NOMO-1 (cell line): ENCODE data around the gene SAMD8.
"Not testable (repeated sequence)": the region's sequence is repeated elsewhere in the genome, so short reads cannot be mapped to it uniquely, and the experiment has no call there.

Source experiments
- DNase-seq, 2 experiments: peaks; one replicate each; lab custom pipeline; 2025; ENCODE audit not compliant: unreplicated experiment in 2 of 2; lab: John Stamatoyannopoulos, UW

Gene SAMD8

GRCh38 chr10:75189266-75190096 is 78.0 kb downstream of the SAMD8 start:
- DNase-seq: no peak

DNA sequence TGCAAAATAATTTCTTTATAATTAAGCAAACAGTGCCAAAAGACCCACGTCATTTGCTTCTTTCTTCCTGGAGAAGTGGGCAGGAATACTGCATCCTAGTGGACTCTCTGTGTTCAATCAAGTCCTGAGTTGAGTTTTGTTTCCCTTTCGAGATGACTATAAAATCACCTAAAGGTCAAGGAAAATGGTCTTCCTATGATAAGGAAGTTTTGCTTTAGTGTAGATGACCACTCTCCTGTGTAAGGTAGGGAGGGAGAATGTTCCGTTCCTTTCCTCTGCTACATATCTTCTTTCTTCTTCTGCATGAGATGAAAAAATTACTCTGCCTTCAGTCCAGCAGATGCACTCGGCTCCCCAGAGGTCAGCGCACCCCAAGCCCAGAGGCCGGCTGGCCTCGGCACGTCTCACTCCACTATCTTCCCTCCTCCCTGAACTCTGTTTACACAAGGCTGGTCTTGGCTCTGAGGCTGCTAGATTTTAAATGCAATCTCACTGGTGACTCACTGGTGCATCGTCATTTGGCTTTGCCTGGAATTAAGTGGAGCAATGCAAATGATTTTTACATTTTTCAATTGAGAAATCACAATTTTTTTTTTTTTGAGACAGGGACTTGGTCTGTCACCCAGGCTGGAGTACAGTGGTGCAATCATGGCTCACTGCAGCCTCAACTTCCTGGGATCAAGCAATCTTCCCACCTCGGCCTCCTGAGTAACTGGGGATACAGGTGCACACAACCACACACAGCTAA is 80.5 kb downstream of the SAMD8 start:
- DNase-seq: peak; percentile 60 to 64

DNA sequence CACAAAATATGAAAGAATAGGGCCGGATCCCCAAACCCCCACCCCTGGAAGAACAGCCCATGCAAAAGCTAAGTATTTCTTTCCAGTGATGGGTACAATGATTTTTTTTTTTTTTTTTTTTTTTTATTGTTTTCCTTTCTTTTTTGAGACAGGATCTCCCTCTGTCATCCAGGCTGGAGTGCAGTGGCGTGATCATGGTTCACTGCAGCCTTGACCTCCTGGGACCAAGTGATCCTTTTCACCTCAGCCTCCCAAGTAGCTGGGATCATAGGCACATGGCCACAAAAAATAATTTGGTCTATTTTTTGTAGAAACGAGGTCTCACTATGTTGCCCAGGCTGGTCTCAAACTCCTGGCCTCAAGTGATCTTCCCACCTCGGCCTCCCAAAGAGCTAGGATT is 83.2 kb downstream of the SAMD8 start:
- DNase-seq: not testable (repeated sequence)

- DNase-seq: no peak
Observed at GRCh38 chr10:75195035-75195763, 83.7 kb downstream of the SAMD8 start.

GRCh38 chr10:75197066-75197465 is 85.6 kb downstream of the SAMD8 start:
- no peak for DNase-seq

DNA sequence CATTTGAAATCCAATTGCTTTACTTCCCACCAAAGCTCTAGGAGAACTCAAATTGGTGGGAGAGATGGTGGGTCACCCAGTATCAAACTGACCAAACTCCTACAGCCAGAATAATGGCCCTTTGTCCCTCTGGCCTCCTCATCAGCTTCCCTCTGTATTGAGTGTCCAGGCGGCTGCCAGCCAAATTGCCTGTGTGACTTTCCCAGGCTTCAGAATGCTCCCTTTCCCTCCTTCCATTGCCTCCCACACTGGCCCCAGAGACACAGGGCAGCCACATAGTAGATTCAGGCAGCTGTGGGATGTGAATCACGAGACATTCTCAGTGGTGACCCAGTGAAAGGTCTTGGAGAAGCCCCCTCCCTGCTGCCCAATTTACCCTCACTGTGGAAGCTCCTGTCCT is 86.5 kb downstream of the SAMD8 start:
- DNase-seq: no peak

- DNase-seq: not testable (repeated sequence)
Observed at GRCh38 chr10:75199949-75200348, 88.5 kb downstream of the SAMD8 start.

DNA sequence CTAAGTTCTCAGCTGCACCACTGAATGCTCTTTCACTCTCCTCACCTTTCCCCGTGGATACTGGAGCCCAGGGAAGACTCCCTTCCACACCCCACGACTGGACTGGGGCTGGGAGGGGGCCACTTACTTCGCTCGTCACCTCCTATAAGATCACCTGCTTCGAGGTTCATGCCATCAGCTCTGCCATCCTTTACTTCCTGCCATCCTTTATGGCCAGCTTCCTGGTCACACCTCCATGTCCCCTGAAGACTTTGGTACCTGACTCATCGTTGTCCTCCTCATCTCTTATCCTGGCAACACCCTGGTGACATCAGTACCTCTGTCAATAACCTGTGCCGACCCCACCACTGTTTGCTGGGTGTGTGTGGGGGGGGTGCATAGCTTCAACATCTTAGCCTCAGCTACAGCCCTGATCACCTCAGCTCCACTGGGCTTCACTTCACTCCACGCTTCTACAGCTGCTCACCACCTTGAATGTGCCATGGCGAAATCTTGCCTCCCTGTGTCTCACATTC is 90.4 kb downstream of the SAMD8 start:
- DNase-seq: no peak

DNA sequence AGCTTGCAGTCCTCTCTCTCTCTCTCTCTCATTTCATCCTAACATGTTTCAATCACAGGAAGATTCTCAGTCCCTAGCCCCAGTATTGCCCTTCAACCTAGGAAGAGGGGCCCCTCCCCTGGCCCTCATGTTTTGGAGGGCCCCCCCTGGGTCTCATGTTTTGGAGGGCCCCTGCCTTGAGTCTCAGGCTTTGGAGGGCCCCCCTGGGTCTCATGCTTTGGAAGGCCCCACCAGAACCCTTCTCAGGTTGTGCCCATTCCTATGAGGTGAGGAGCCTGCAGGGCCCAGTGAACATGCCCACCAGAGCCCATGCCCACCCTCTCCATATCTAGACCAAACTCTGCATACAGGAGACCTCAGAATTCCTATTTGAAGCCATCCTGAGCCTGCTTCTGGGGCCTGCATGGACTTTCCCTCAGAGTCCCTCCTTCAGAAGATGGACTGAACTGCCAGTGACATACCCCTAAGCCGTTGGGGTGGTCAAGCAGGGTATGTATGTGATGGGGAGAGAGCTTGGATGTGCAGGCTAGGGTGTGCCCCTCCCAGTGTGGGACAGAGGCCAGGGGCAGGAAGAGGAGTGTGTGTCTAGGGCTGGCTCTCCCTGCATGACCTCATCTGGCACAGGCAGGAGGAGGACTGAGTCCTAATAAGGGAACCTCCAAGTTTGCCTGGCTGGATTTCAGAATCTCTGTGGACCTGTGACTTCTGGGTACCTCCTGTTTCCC is 91.0 kb downstream of the SAMD8 start:
- no peak for DNase-seq

GRCh38 chr10:75203046-75203620 is 91.7 kb downstream of the SAMD8 start:
- not testable (repeated sequence) for DNase-seq

DNA sequence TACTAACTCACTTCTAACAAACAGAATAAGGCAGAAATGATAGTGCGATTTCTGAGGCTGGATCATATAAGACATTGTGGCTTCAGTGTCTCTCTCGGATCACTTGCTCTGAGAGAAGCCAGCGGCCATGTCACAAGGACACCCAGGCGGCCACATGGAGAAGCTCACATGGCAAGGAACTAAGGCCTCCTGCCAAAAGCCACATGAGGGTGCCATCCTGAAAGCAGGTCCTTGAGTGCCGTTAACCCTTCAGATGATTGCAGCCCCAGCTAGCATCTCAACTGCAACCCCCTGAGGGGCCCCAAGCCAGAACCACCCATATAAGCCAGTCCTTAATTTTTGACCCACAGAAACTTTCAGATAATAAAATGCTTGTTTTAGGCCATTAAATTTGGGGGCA is 92.3 kb downstream of the SAMD8 start:
- DNase-seq: no peak

GRCh38 chr10:75205908-75206307 is 94.5 kb downstream of the SAMD8 start:
- DNase-seq: no peak

DNA sequence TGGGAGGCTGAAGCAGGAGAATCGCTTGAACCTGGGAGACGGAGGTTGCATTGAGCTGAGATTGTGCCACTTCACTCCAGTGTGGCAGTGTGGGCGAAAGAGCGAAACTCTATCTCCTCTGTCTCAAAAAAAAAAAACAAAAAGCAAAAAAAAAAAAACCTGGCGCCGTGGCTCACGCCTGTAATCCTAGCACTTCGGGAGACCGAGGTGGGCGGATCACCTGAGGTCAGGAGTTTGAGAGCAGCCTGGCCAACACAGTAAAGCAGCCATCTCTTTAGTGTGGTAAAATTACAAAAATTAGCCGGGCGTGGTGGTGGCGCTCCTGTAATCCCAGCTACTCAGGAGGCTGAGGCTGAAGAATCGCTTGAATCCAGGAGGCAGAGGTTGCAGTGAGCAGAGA is 95.2 kb downstream of the SAMD8 start:
- not testable (repeated sequence) for DNase-seq

DNA sequence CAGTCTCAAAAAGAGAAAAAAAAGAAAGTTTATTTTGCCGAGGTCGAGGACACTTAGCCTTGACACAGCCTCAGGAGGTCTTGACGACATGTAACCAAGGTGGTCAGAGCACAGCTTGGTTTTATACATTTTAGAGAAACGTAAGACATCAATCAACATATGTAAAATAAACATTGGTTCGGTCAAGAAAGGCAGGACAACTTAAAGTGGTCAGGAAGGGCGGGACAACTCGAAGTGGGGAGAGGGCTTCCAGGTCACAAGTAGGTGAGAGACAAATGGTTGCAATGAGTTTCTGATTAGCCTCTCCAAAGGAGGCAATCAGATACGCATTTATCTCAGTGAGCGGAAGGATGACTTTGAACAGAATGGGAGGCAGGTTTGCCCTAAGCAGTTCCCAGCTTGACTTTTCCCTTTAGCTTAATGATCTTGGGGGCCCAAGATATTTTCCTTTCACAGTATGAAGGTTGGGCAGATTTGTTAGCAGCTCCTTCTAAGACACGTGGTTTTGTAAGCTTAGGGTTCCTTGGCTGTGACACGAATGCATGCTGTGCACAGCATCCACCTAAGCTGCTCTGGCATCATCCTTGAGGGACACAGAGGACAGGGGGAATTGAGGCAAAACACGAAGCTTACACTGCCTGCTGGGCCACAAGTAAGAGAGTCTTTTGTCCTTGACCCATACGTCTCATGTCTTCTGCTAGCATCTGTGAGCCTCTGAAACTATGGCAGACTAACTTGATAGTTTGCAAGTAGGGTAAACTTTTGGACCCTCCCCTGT is 95.8 kb downstream of the SAMD8 start:
- DNase-seq: no peak

GRCh38 chr10:75207857-75208144 is 96.3 kb downstream of the SAMD8 start:
- DNase-seq: no peak

- DNase-seq: no peak
Observed at GRCh38 chr10:75208181-75208580, 96.7 kb downstream of the SAMD8 start.

- DNase-seq: peak in 1 of 2 experiments; percentile 35
Observed at GRCh38 chr10:75209086-75209920, 97.8 kb downstream of the SAMD8 start.

- peak; percentile 64 to 73 for DNase-seq
Observed at GRCh38 chr10:75209921-75210281, 98.4 kb downstream of the SAMD8 start.
